Fibroblast of villous mesenchyme (primary cell): Measurements from ENCODE around the gene ZG16. TPM values are rescaled to one million over a fixed set of nuclear protein-coding genes. Genes with fewer than 3 reads are reported as not detected.

Experiments
- DNase-seq: peaks from one replicate; pipeline ENCODE4 v3.0.0-alpha.2; 2010; ENCODE audit warnings: low read depth
- H3K4me3 ChIP-seq: 2 replicates; pipeline ENCODE4 v1.5.1; 2011; ENCODE audit warnings: low read depth, mild to moderate bottlenecking, low read length
- CTCF ChIP-seq: IDR thresholded peaks from 2 replicates; pipeline ENCODE4 v1.5.1; 2012; ENCODE audit warnings: low read depth, mild to moderate bottlenecking, low read length; ENCODE audit not compliant: insufficient read depth
- total RNA-seq: library from RNA; depleted of rRNA; stranded (reverse); fragments of >200 nt; gene quantifications from 2 replicates; pipeline ENCODE4 v1.2.3, GENCODE V29; 2012

The ZG16 gene
- total RNA-seq, 1 donor: not detected

GRCh38 chr16:29808219-29808900 is 30.3 kb downstream of the ZG16 start:
- H3K4me3 ChIP-seq: peak overlapping the region; percentile 68
- no peak for TF ChIP-seq CTCF
- no peak for DNase-seq

- DNase-seq: no peak
- no peak for TF ChIP-seq CTCF
- H3K4me3 ChIP-seq: peak overlapping the region; percentile 68
Observed at GRCh38 chr16:29809031-29809747, 31.1 kb downstream of the ZG16 start.

- DNase-seq: no peak
- H3K4me3 ChIP-seq: no peak overlapping the region
Observed at GRCh38 chr16:29809850-29810698, 32.0 kb downstream of the ZG16 start.

GRCh38 chr16:29810699-29811169 is 32.7 kb downstream of the ZG16 start:
- peak overlapping the region; percentile 12 for H3K4me3 ChIP-seq
- TF ChIP-seq CTCF: no peak

More at GRCh38 chr16:29809850-29810698, 32.0 kb downstream of the ZG16 start:
- no peak for TF ChIP-seq CTCF

GRCh38 chr16:29811170-29811895 is 33.3 kb downstream of the ZG16 start:
- no peak for TF ChIP-seq CTCF
- peak; percentile 98 for DNase-seq
- H3K4me3 ChIP-seq: peak overlapping the region; percentile 64

More at GRCh38 chr16:29810699-29811169, 32.7 kb downstream of the ZG16 start:
- DNase-seq: no peak
